B cell (primary cell): Measurements from ENCODE around the gene IGSF9. TPM values are rescaled to one million over a fixed set of nuclear protein-coding genes. Genes with fewer than 3 reads are reported as not detected.

Source experiments
- ATAC-seq: fragments of 200-7000 bp; cut with Tn5 transposase; one replicate; pipeline ENCODE4 v1.10.0; 2021; ENCODE audit warnings: low read depth, mild to moderate bottlenecking, moderate number of reproducible peaks, moderate library complexity
- CTCF ChIA-PET: fragments of 350-600 bp; sonication (Branson Sonifier 250); formaldehyde crosslinking; loops from one replicate; lab custom pipeline; 2021; ENCODE audit warnings: antibody characterized with exemption, inconsistent platforms; lab: Charles Lee
- POLR2A ChIA-PET: fragments of 350-600 bp; sonication (Branson Sonifier 250); formaldehyde crosslinking; loops from one replicate; lab custom pipeline; 2021; ENCODE audit warnings: antibody characterized with exemption; lab: Charles Lee
- DNase-seq: peaks from one replicate; pipeline ENCODE4 v3.0.0; 2013
- H2AFZ ChIP-seq: 2 replicates; pipeline ENCODE4 v1.6.1; 2012; ENCODE audit warnings: mild to moderate bottlenecking, low read depth, low read length; ENCODE audit not compliant: insufficient read depth, poor library complexity, severe bottlenecking
- H3K27ac ChIP-seq, 2 donors: 1 replicate in 1 of 2; 2 replicates in 1 of 2; pipeline ENCODE4 v1.5.1; 2012 to 2013; ENCODE audit warnings: low read length in 2 of 2, mild to moderate bottlenecking in 2 of 2, moderate library complexity in 1 of 2
- H3K27me3 ChIP-seq, 4 experiments: fragments of 200-600 bp in 1 of 4; sonication (generic) in 1 of 4; replicated peaks in 1 of 4; 1 replicate in 2 of 4; 2 replicates in 2 of 4; pipeline versions ENCODE4 v1.6.1 to v1.7.0; 2013 to 2016; ENCODE audit warnings: low read length in 3 of 4, mild to moderate bottlenecking in 2 of 4, mixed read lengths in 1 of 4, moderate library complexity in 1 of 4; ENCODE audit not compliant: insufficient read depth in 4 of 4, control insufficient read depth in 3 of 4; ENCODE audit errors: control extremely low read depth in 1 of 4
- H3K36me3 ChIP-seq, 2 experiments: replicated peaks in 1 of 2; 1 replicate in 1 of 2; 2 replicates in 1 of 2; pipeline versions ENCODE4 v1.6.1 to v1.7.1; 2013; ENCODE audit warnings: low read length in 1 of 2; ENCODE audit not compliant: insufficient read depth in 2 of 2, control insufficient read depth in 1 of 2; ENCODE audit errors: control extremely low read depth in 1 of 2, extremely low read depth in 1 of 2
- H3K4me1 ChIP-seq, 2 donors: fragments of 200-600 bp in 1 of 2; sonication (generic) in 1 of 2; 1 replicate in 1 of 2; 2 replicates in 1 of 2; pipeline versions ENCODE4 v1.5.1 to v1.6.1; 2013 to 2017; ENCODE audit warnings: low read length in 2 of 2; ENCODE audit not compliant: control insufficient read depth in 2 of 2, insufficient read depth in 2 of 2
- H3K4me2 ChIP-seq: replicated peaks from 2 replicates; pipeline ENCODE3; 2012; ENCODE audit warnings: mild to moderate bottlenecking, low read depth, low read length; ENCODE audit not compliant: poor library complexity, severe bottlenecking
- H3K4me3 ChIP-seq, 5 experiments: fragments of 200-600 bp in 1 of 5; sonication (generic) in 1 of 5; 1 replicate in 3 of 5; 2 replicates in 2 of 5; pipeline versions ENCODE4 v1.5.1 to v1.7.0; 2011 to 2016; ENCODE audit warnings: low read length in 4 of 5, mild to moderate bottlenecking in 4 of 5, low read depth in 2 of 5, control low read depth in 1 of 5, moderate library complexity in 1 of 5; ENCODE audit not compliant: insufficient read depth in 1 of 5; ENCODE audit errors: control extremely low read depth in 1 of 5, extremely low read depth in 1 of 5
- H3K79me2 ChIP-seq: fragments of 200-600 bp; sonication (generic); one replicate; pipeline ENCODE4 v1.6.0; 2016; ENCODE audit warnings: low read length; ENCODE audit not compliant: control insufficient read depth, insufficient read depth
- H3K9ac ChIP-seq: fragments of 200-600 bp; sonication (generic); 2 replicates; pipeline ENCODE4 v1.6.1; 2017; ENCODE audit warnings: mild to moderate bottlenecking, low read length, moderate library complexity
- H3K9me3 ChIP-seq, 3 donors: one replicate each; pipeline versions ENCODE4 v1.6.1 to v1.7.1; 2013; ENCODE audit warnings: low read length in 2 of 3; ENCODE audit not compliant: control insufficient read depth in 2 of 3, insufficient read depth in 1 of 3; ENCODE audit errors: control extremely low read depth in 1 of 3
- H4K20me1 ChIP-seq: 2 replicates; pipeline ENCODE4 v1.6.0; 2012; ENCODE audit warnings: mild to moderate bottlenecking, low read length; ENCODE audit not compliant: insufficient read depth, control insufficient read depth, poor library complexity, severe bottlenecking
- H3K27ac Mint-ChIP-seq: one replicate; pipeline ENCODE4 v1.8.0; 2021; ENCODE audit warnings: mixed read lengths
- H3K27me3 Mint-ChIP-seq: one replicate; pipeline ENCODE4 v1.8.0; 2021; ENCODE audit warnings: mixed read lengths
- H3K4me1 Mint-ChIP-seq: one replicate; pipeline ENCODE4 v1.8.0; 2021; ENCODE audit warnings: mixed read lengths
- H3K4me3 Mint-ChIP-seq: one replicate; pipeline ENCODE4 v1.8.0; 2021; ENCODE audit warnings: mixed read lengths
- H3K9me3 Mint-ChIP-seq: one replicate; pipeline ENCODE4 v1.8.0; 2022; ENCODE audit warnings: mixed read lengths; ENCODE audit not compliant: insufficient read depth
- CTCF ChIP-seq: fragments of 200-600 bp; IDR thresholded peaks from one replicate; pipeline ENCODE4 v1.8.0; 2022; ENCODE audit warnings: antibody characterized with exemption, mild to moderate bottlenecking
- EZH2 ChIP-seq: IDR thresholded peaks from 2 replicates; pipeline ENCODE4 v1.6.1; 2012; ENCODE audit warnings: borderline replicate concordance, low read depth, mild to moderate bottlenecking, moderate library complexity, low read length; ENCODE audit not compliant: insufficient read depth, poor library complexity, severe bottlenecking
- WGBS: methylation state at CpG from one replicate; pipeline ENCODE4 v1.1.5; 2013; ENCODE audit warnings: missing lambda C conversion rate; ENCODE audit not compliant: insufficient coverage; 5-methylcytosine and 5-hydroxymethylcytosine counted together
- intact Hi-C: fragments of 100-400 bp; cut with micrococcal nuclease; formaldehyde crosslinking; loops from one replicate; pipeline ENCODE4 v1.10.0; 2022
- polyA plus RNA-seq: library from polyadenylated mRNA; depleted of rRNA; stranded (reverse); fragments of >200 nt; gene quantifications from 2 replicates; pipeline ENCODE4 v1.2.3, GENCODE V29; 2012
- total RNA-seq, 2 donors: library from RNA; stranded (reverse); fragments of 120-200 nt in 1 of 2; gene quantifications; 1 replicate in 1 of 2; 2 replicates in 1 of 2; pipeline versions ENCODE4 v1.2.3 to v1.2.4, GENCODE V29; 2013 to 2022

Gene IGSF9
- total and polyA plus RNA-seq, 2 donors (not counting 1 experiment from before 2014, with no cell fraction given), result 0.36 to 0.37 TPM

- Histone ChIP-seq H3K9ac (no peak overlapping the region), H3K4me3 (no peak overlapping the region), H3K9me3 (peaks cover 0 to 1% (median 0%) of the 10 kb centered on the region in 3 donors), H3K4me1 (no peaks in the 10 kb centered on the region), H3K4me2 (no peak overlapping the region), H4K20me1 (no peaks in the 10 kb centered on the region), H3K36me3 (no peaks in the 10 kb centered on the region), H3K27me3 (peaks cover 0 to 20% (median 6%) of the 10 kb centered on the region in 4 experiments), H3K27ac (no peak overlapping the region), H2AFZ (no peak overlapping the region), H3K79me2 (no peaks in the 10 kb centered on the region)
- 100% methylated on average over 1 of the region's 3 CpGs for WGBS
- intact Hi-C loops, result no loop called here
- TF ChIP-seq CTCF, result no peak
- no peak for TF ChIP-seq EZH2
- ChIA-PET POLR2A (no interaction called here), CTCF (interaction anchor here (1.2 to 2.7 kb wide), 2 partner anchors 11 to 39 kb away, joined by 4 to 11 read pairs; no protein-coding TSS in a partner anchor)
- H3K27me3 Mint-ChIP-seq, result peaks cover 38% of the 10 kb centered on the region
- H3K9me3 Mint-ChIP-seq, result no peaks in the 10 kb centered on the region
- ATAC-seq (no peak), DNase-seq (no peak)
- no peaks in the 10 kb centered on the region for H3K4me1 Mint-ChIP-seq
- no peak overlapping the region for H3K27ac Mint-ChIP-seq
- H3K4me3 Mint-ChIP-seq, result no peak overlapping the region
These were observed 23.5 kb upstream of the IGSF9 start for GRCh38 chr1:159968901-159969300.

GRCh38 chr1:159965263-159965662 lies 19.9 kb upstream of the IGSF9 start:
- H3K4me3 ChIP-seq, result no peak overlapping the region
- no peak for TF ChIP-seq CTCF
- no peak for TF ChIP-seq EZH2
- no peaks in the 10 kb centered on the region for H3K36me3 ChIP-seq
- no peaks in the 10 kb centered on the region for H3K79me2 ChIP-seq
- H3K4me3 Mint-ChIP-seq, result no peak overlapping the region
- H2AFZ ChIP-seq, result no peak overlapping the region
- no peaks in the 10 kb centered on the region for H3K4me1 Mint-ChIP-seq
- H3K27me3 Mint-ChIP-seq, result peaks cover 47% of the 10 kb centered on the region
- H3K4me1 ChIP-seq, result no peaks in the 10 kb centered on the region
- H3K27ac Mint-ChIP-seq, result no peak overlapping the region
- peaks cover 0 to 1% (median 0%) of the 10 kb centered on the region in 3 donors for H3K9me3 ChIP-seq
- no peak overlapping the region for H3K27ac ChIP-seq
- ChIA-PET CTCF (no interaction called here), POLR2A (no interaction called here)
- no peak overlapping the region for H3K4me2 ChIP-seq
- intact Hi-C loops, result no loop called here
- no peaks in the 10 kb centered on the region for H4K20me1 ChIP-seq
- no peaks in the 10 kb centered on the region for H3K9me3 Mint-ChIP-seq
- ATAC-seq (no peak), DNase-seq (no peak)
- WGBS, result 100% methylated on average over 2 of the region's 2 CpGs
- H3K27me3 ChIP-seq, result peaks cover 0 to 8% (median 6%) of the 10 kb centered on the region in 4 experiments
- no peak overlapping the region for H3K9ac ChIP-seq
